ENCODE results near the gene ANP32B. TPM values are rescaled to one million over a fixed set of nuclear protein-coding genes. Genes with fewer than 3 reads are reported as not detected.

ANP32B gene
- total RNA-seq, 1 experiment from 2014 or later, result 16.3 TPM

Other genes with a start within 250 kb of the ANP32B start
- gene FOXE1, start 130.1 kb upstream of the ANP32B start, total RNA-seq (2014; rRNA removed; shearing (Covaris generic)), result not detected in 2 replicates
- 16.6 and 19.1 TPM in 2 replicates for gene TRMO, start 60.8 kb upstream of the ANP32B start, total RNA-seq (2014; rRNA removed; shearing (Covaris generic))
- not detected in 2 replicates for gene HEMGN, start 45.2 kb upstream of the ANP32B start, total RNA-seq (2014; rRNA removed; shearing (Covaris generic))
- 119 and 152 TPM in 2 replicates for gene NANS, start 73.4 kb downstream of the ANP32B start, total RNA-seq (2014; rRNA removed; shearing (Covaris generic))
- 17.8 and 18.9 TPM in 2 replicates for gene TRIM14, start 135.9 kb downstream of the ANP32B start, total RNA-seq (2014; rRNA removed; shearing (Covaris generic))
- 2.1 and 3.0 TPM in 2 replicates for gene CORO2A, start 209.3 kb downstream of the ANP32B start, total RNA-seq (2014; rRNA removed; shearing (Covaris generic))

All from H4 (cell line).